GM23338 (cell line): Measurements from ENCODE around the gene LRP1B. TPM values are rescaled to one million over a fixed set of nuclear protein-coding genes. Genes with fewer than 3 reads are reported as not detected.

ENCODE experiments used
- ATAC-seq: fragments of 200-7000 bp; cut with Tn5 transposase; 3 replicates; pipeline ENCODE4 v1.9.1; 2020
- DNase-seq: peaks from one replicate; pipeline ENCODE4 v3.0.0-alpha.2; 2015; ENCODE audit warnings: low spot score
- H2AFZ ChIP-seq: fragments of 200-600 bp; sonication (generic); 2 replicates; pipeline ENCODE4 v1.8.0; 2016; ENCODE audit warnings: antibody characterized with exemption, mild to moderate bottlenecking, moderate library complexity
- H3F3A ChIP-seq: fragments of 200-600 bp; sonication (generic); replicated peaks from 2 replicates; pipeline ENCODE4 v1.8.0; 2017; ENCODE audit warnings: antibody characterized with exemption, mixed run types, low read depth
- H3K27ac ChIP-seq: fragments of 200-600 bp; sonication (generic); 2 replicates; pipeline ENCODE4 v1.6.1; 2016; ENCODE audit warnings: low read depth
- H3K27me3 ChIP-seq: fragments of 200-600 bp; sonication (generic); 2 replicates; pipeline ENCODE4 v1.8.0; 2016; ENCODE audit warnings: mild to moderate bottlenecking, mixed run types, moderate library complexity; ENCODE audit not compliant: insufficient read depth
- H3K36me3 ChIP-seq: fragments of 200-600 bp; sonication (generic); 2 replicates; pipeline ENCODE4 v1.8.0; 2016; ENCODE audit warnings: mild to moderate bottlenecking; ENCODE audit not compliant: insufficient read depth
- H3K4me1 ChIP-seq: fragments of 200-600 bp; sonication (generic); 2 replicates; pipeline ENCODE4 v1.8.0; 2016; ENCODE audit warnings: mild to moderate bottlenecking, moderate library complexity; ENCODE audit not compliant: insufficient read depth
- H3K4me2 ChIP-seq: fragments of 200-600 bp; sonication (generic); 2 replicates; pipeline ENCODE4 v1.7.1; 2017; ENCODE audit warnings: mixed run types
- H3K4me3 ChIP-seq: fragments of 200-600 bp; sonication (generic); 2 replicates; pipeline ENCODE4 v1.6.1; 2016; ENCODE audit warnings: mixed run types
- H3K79me2 ChIP-seq: fragments of 200-600 bp; sonication (generic); replicated peaks from 2 replicates; pipeline ENCODE4 v1.8.0; 2017; ENCODE audit warnings: mild to moderate bottlenecking; ENCODE audit not compliant: insufficient read depth
- H3K9me2 ChIP-seq: fragments of 200-600 bp; sonication (generic); 2 replicates; pipeline ENCODE4 v1.8.0; 2017; ENCODE audit not compliant: insufficient read depth
- H4K20me1 ChIP-seq: fragments of 200-600 bp; sonication (generic); replicated peaks from 2 replicates; pipeline ENCODE4 v1.8.0; 2017; ENCODE audit warnings: mild to moderate bottlenecking; ENCODE audit not compliant: insufficient read depth
- H3K27ac Mint-ChIP-seq: 2 replicates; pipeline ENCODE4 v1.8.0; 2020; ENCODE audit warnings: inconsistent platforms, mild to moderate bottlenecking, moderate library complexity, mixed read lengths
- H3K27me3 Mint-ChIP-seq: 3 replicates; pipeline ENCODE4 v1.8.0; 2022; ENCODE audit warnings: low read depth, mild to moderate bottlenecking, moderate library complexity, mixed read lengths, inconsistent platforms; ENCODE audit not compliant: insufficient read depth, poor library complexity
- H3K36me3 Mint-ChIP-seq: 3 replicates; pipeline ENCODE4 v1.8.0; 2021; ENCODE audit warnings: low read depth, mild to moderate bottlenecking, inconsistent platforms, moderate library complexity, mixed read lengths
- H3K4me1 Mint-ChIP-seq: 3 replicates; pipeline ENCODE4 v1.8.0; 2020; ENCODE audit warnings: mild to moderate bottlenecking, inconsistent platforms, mixed read lengths
- H3K4me3 Mint-ChIP-seq: 3 replicates; pipeline ENCODE4 v1.8.0; 2021; ENCODE audit warnings: moderate library complexity, mild to moderate bottlenecking, inconsistent platforms, mixed read lengths
- H3K9me3 Mint-ChIP-seq: 3 replicates; pipeline ENCODE4 v1.8.0; 2020; ENCODE audit warnings: moderate library complexity, mild to moderate bottlenecking, inconsistent platforms, mixed read lengths
- EZH2 ChIP-seq: fragments of 200-600 bp; sonication (generic); IDR thresholded peaks from one replicate; pipeline ENCODE4 v1.8.0; 2017; ENCODE audit warnings: antibody characterized with exemption, mild to moderate bottlenecking, low read depth; ENCODE audit not compliant: unreplicated experiment
- EZH2phosphoT487 ChIP-seq: fragments of 200-600 bp; sonication (generic); IDR thresholded peaks from one replicate; pipeline ENCODE4 v1.8.1; 2018; ENCODE audit warnings: antibody characterized with exemption; ENCODE audit not compliant: unreplicated experiment
- JUNB ChIP-seq: IDR thresholded peaks from one replicate; pipeline ENCODE4 v1.6.1; 2016; ENCODE audit warnings: antibody characterized with exemption; ENCODE audit not compliant: unreplicated experiment
- NANOG ChIP-seq: IDR thresholded peaks from 2 replicates; pipeline ENCODE4 v1.6.1; 2016; ENCODE audit warnings: antibody characterized with exemption, borderline replicate concordance
- STAT1 ChIP-seq: IDR thresholded peaks from one replicate; pipeline ENCODE4 v1.6.1; 2016; ENCODE audit warnings: antibody characterized with exemption; ENCODE audit not compliant: unreplicated experiment
- ZNF331 ChIP-seq: fragments of 250-450 bp; sonication (Bioruptor Pico); IDR thresholded peaks from 2 replicates; pipeline ENCODE4 v1.5.0; 2020; ENCODE audit warnings: low read depth, mild to moderate bottlenecking, moderate library complexity
- polyA plus RNA-seq: library from polyadenylated mRNA; unstranded; fragments of >200 nt; fragmentation: Nextera tagmentation; extraction: Ambion mirVana; gene quantifications from 2 replicates; pipeline ENCODE4 v1.2.1, GENCODE V29; 2016
- total RNA-seq: library from RNA; depleted of rRNA; stranded (reverse); fragments of >200 nt; shearing (Covaris generic); gene quantifications from 2 replicates; pipeline ENCODE4 v1.2.3, GENCODE V29; 2014
- TF ChIP-seq, protein P1 (sequence below): fragments of 250-450 bp; sonication (Bioruptor Pico); IDR thresholded peaks from 2 replicates; pipeline ENCODE4 v1.5.0; 2020; ENCODE audit warnings: mild to moderate bottlenecking, moderate library complexity
- TF ChIP-seq, protein P2 (sequence below), 2 experiments: fragments of 200-600 bp in 1 of 2; sonication (generic) in 1 of 2; conservative IDR thresholded peaks; 2 replicates each; pipeline versions ENCODE4 v1.5.1 to v1.6.1; 2016 to 2017; ENCODE audit warnings: antibody characterized with exemption in 2 of 2, low read depth in 2 of 2, mild to moderate bottlenecking in 2 of 2, moderate library complexity in 1 of 2
- TF ChIP-seq, protein P3 (sequence below): IDR thresholded peaks from 2 replicates; pipeline ENCODE4 v1.6.1; 2016; ENCODE audit warnings: antibody characterized with exemption
- TF ChIP-seq, protein P4 (sequence below): IDR thresholded peaks from one replicate; pipeline ENCODE4 v1.6.1; 2018; ENCODE audit warnings: antibody characterized with exemption; ENCODE audit not compliant: unreplicated experiment

LRP1B gene
- total and polyA plus RNA-seq, 2 experiments from 2014 or later, result 0.15 to 0.97 TPM

DNA sequence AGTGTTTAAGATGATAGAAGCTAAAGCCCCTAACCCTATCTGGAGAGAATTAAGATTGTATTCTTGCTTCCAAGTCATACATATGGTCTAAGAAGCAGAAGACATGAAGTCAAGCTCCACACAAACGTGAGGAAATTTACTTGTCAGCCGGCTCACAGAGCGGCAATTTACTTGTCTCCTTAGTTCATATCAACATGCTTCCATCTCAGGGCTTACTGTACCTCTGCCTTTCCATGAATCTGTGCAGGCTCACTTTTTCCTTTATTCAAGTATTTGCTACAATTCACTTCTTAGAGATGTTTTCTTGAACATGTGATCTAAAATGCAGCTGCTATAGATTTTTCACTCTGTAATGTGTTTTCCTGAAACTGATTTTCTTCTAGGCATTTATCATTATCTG, 1386.4 kb downstream of the LRP1B start (continued):
- TF ChIP-seq, protein P1, sequence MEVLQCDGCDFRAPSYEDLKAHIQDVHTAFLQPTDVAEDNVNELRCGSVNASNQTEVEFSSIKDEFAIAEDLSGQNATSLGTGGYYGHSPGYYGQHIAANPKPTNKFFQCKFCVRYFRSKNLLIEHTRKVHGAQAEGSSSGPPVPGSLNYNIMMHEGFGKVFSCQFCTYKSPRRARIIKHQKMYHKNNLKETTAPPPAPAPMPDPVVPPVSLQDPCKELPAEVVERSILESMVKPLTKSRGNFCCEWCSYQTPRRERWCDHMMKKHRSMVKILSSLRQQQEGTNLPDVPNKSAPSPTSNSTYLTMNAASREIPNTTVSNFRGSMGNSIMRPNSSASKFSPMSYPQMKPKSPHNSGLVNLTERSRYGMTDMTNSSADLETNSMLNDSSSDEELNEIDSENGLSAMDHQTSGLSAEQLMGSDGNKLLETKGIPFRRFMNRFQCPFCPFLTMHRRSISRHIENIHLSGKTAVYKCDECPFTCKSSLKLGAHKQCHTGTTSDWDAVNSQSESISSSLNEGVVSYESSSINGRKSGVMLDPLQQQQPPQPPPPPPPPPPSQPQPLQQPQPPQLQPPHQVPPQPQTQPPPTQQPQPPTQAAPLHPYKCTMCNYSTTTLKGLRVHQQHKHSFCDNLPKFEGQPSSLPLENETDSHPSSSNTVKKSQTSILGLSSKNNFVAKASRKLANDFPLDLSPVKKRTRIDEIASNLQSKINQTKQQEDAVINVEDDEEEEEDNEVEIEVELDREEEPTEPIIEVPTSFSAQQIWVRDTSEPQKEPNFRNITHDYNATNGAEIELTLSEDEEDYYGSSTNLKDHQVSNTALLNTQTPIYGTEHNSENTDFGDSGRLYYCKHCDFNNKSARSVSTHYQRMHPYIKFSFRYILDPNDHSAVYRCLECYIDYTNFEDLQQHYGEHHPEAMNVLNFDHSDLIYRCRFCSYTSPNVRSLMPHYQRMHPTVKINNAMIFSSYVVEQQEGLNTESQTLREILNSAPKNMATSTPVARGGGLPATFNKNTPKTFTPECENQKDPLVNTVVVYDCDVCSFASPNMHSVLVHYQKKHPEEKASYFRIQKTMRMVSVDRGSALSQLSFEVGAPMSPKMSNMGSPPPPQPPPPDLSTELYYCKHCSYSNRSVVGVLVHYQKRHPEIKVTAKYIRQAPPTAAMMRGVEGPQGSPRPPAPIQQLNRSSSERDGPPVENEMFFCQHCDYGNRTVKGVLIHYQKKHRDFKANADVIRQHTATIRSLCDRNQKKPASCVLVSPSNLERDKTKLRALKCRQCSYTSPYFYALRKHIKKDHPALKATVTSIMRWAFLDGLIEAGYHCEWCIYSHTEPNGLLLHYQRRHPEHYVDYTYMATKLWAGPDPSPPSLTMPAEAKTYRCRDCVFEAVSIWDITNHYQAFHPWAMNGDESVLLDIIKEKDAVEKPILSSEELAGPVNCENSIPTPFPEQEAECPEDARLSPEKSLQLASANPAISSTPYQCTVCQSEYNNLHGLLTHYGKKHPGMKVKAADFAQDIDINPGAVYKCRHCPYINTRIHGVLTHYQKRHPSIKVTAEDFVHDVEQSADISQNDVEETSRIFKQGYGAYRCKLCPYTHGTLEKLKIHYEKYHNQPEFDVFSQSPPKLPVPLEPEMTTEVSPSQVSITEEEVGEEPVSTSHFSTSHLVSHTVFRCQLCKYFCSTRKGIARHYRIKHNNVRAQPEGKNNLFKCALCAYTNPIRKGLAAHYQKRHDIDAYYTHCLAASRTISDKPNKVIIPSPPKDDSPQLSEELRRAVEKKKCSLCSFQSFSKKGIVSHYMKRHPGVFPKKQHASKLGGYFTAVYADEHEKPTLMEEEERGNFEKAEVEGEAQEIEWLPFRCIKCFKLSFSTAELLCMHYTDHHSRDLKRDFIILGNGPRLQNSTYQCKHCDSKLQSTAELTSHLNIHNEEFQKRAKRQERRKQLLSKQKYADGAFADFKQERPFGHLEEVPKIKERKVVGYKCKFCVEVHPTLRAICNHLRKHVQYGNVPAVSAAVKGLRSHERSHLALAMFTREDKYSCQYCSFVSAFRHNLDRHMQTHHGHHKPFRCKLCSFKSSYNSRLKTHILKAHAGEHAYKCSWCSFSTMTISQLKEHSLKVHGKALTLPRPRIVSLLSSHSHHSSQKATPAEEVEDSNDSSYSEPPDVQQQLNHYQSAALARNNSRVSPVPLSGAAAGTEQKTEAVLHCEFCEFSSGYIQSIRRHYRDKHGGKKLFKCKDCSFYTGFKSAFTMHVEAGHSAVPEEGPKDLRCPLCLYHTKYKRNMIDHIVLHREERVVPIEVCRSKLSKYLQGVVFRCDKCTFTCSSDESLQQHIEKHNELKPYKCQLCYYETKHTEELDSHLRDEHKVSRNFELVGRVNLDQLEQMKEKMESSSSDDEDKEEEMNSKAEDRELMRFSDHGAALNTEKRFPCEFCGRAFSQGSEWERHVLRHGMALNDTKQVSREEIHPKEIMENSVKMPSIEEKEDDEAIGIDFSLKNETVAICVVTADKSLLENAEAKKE (CRISPR knock-in tag), result no peak
- TF ChIP-seq NANOG, result no peak
- TF ChIP-seq EZH2, result no peak
- no peak for TF ChIP-seq STAT1

DNA sequence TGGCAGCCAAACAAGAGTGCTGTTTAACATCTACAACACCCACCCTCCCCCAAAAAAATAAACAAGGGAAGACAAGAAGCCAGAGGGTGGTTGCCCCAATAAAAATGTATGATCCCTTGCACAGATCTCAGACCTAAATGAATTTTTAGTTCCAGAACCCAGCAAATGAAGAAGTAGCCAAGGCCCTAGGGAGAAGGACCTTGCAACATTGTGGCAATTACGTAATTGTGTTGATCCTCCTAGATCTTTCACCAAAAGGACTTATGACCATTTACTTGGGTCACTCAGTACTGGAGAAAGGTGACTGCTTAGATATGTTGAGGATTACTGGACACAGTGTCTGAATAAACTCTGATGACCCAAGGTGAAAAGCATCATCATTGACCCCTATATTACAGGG, 1393.8 kb downstream of the LRP1B start:
- Histone ChIP-seq H4K20me1 (no peaks in the 10 kb centered on the region), H3K27ac (no peak overlapping the region)
- ATAC-seq, result no peak
- TF ChIP-seq, protein P2, sequence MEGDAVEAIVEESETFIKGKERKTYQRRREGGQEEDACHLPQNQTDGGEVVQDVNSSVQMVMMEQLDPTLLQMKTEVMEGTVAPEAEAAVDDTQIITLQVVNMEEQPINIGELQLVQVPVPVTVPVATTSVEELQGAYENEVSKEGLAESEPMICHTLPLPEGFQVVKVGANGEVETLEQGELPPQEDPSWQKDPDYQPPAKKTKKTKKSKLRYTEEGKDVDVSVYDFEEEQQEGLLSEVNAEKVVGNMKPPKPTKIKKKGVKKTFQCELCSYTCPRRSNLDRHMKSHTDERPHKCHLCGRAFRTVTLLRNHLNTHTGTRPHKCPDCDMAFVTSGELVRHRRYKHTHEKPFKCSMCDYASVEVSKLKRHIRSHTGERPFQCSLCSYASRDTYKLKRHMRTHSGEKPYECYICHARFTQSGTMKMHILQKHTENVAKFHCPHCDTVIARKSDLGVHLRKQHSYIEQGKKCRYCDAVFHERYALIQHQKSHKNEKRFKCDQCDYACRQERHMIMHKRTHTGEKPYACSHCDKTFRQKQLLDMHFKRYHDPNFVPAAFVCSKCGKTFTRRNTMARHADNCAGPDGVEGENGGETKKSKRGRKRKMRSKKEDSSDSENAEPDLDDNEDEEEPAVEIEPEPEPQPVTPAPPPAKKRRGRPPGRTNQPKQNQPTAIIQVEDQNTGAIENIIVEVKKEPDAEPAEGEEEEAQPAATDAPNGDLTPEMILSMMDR (conservative IDR thresholded peaks at IDR 0.05; ENCODE audit: low read depth in 2 of 2), result no peak
- TF ChIP-seq JUNB (no peak), ZNF331 (CRISPR knock-in tag) (no peak), EZH2phosphoT487 (no peak), NANOG (no peak), STAT1 (no peak), EZH2 (no peak)
- TF ChIP-seq, protein P3, sequence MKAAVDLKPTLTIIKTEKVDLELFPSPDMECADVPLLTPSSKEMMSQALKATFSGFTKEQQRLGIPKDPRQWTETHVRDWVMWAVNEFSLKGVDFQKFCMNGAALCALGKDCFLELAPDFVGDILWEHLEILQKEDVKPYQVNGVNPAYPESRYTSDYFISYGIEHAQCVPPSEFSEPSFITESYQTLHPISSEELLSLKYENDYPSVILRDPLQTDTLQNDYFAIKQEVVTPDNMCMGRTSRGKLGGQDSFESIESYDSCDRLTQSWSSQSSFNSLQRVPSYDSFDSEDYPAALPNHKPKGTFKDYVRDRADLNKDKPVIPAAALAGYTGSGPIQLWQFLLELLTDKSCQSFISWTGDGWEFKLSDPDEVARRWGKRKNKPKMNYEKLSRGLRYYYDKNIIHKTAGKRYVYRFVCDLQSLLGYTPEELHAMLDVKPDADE, result no peak
- TF ChIP-seq, protein P4, sequence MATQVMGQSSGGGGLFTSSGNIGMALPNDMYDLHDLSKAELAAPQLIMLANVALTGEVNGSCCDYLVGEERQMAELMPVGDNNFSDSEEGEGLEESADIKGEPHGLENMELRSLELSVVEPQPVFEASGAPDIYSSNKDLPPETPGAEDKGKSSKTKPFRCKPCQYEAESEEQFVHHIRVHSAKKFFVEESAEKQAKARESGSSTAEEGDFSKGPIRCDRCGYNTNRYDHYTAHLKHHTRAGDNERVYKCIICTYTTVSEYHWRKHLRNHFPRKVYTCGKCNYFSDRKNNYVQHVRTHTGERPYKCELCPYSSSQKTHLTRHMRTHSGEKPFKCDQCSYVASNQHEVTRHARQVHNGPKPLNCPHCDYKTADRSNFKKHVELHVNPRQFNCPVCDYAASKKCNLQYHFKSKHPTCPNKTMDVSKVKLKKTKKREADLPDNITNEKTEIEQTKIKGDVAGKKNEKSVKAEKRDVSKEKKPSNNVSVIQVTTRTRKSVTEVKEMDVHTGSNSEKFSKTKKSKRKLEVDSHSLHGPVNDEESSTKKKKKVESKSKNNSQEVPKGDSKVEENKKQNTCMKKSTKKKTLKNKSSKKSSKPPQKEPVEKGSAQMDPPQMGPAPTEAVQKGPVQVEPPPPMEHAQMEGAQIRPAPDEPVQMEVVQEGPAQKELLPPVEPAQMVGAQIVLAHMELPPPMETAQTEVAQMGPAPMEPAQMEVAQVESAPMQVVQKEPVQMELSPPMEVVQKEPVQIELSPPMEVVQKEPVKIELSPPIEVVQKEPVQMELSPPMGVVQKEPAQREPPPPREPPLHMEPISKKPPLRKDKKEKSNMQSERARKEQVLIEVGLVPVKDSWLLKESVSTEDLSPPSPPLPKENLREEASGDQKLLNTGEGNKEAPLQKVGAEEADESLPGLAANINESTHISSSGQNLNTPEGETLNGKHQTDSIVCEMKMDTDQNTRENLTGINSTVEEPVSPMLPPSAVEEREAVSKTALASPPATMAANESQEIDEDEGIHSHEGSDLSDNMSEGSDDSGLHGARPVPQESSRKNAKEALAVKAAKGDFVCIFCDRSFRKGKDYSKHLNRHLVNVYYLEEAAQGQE, result no peak

More for the DNA sequence above, 1393.8 kb downstream of the LRP1B start:
- Histone ChIP-seq H3K9me2 (peaks cover 12% of the 10 kb centered on the region; the same call in 1 of the 2 replicates), H3K36me3 (no peaks in the 10 kb centered on the region), H2AFZ (no peak overlapping the region), H3K79me2 (no peaks in the 10 kb centered on the region), H3K27me3 (no peaks in the 10 kb centered on the region), H3F3A (no peaks in the 10 kb centered on the region), H3K4me3 (no peak overlapping the region), H3K4me1 (no peaks in the 10 kb centered on the region), H3K4me2 (no peak overlapping the region)
- H3K4me3 Mint-ChIP-seq, result no peak overlapping the region
- no peaks in the 10 kb centered on the region for H3K9me3 Mint-ChIP-seq
- no peaks in the 10 kb centered on the region for H3K27me3 Mint-ChIP-seq
- no peaks in the 10 kb centered on the region for H3K4me1 Mint-ChIP-seq
- no peaks in the 10 kb centered on the region for H3K36me3 Mint-ChIP-seq
- DNase-seq, result no peak
- H3K27ac Mint-ChIP-seq, result no peak overlapping the region
